NB4 (cell line): ENCODE results near the gene SSTR4.

ENCODE experiments used
- MYC ChIP-seq: IDR thresholded peaks from 2 replicates; pipeline ENCODE4 v1.6.1; 2011; ENCODE audit warnings: low read depth, low read length
- POLR2A ChIP-seq: IDR thresholded peaks from 2 replicates; pipeline ENCODE4 v1.6.1; 2011; ENCODE audit warnings: mild to moderate bottlenecking; ENCODE audit not compliant: insufficient read length; ENCODE audit errors: extremely low read depth
- TF ChIP-seq, protein P1 (sequence below): IDR thresholded peaks from one replicate; pipeline ENCODE4 v1.5.1; 2012; ENCODE audit warnings: low read depth, low read length
- TF ChIP-seq, protein P2 (sequence below): IDR thresholded peaks from 2 replicates; pipeline ENCODE4 v1.6.1; 2011; ENCODE audit warnings: low read depth, low read length

DNA sequence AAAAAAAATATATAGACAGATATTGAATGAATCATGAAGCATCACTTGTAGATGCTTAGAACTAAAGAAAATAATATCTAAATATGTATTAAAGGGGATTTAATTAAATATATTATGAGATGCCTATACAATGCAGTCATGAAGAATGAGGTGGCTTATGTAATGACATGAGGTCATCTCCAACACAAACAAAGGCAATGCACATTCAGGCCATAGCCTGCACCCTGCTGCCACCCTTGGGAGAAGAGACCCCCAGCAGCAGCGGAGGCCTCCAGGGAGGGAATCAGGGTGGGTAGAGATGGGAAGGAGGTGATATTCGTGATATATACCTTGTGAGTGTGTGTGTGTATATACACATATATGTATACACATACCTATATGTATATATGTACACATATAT is 26.4 kb upstream of the SSTR4 start:
- TF ChIP-seq, protein P1, sequence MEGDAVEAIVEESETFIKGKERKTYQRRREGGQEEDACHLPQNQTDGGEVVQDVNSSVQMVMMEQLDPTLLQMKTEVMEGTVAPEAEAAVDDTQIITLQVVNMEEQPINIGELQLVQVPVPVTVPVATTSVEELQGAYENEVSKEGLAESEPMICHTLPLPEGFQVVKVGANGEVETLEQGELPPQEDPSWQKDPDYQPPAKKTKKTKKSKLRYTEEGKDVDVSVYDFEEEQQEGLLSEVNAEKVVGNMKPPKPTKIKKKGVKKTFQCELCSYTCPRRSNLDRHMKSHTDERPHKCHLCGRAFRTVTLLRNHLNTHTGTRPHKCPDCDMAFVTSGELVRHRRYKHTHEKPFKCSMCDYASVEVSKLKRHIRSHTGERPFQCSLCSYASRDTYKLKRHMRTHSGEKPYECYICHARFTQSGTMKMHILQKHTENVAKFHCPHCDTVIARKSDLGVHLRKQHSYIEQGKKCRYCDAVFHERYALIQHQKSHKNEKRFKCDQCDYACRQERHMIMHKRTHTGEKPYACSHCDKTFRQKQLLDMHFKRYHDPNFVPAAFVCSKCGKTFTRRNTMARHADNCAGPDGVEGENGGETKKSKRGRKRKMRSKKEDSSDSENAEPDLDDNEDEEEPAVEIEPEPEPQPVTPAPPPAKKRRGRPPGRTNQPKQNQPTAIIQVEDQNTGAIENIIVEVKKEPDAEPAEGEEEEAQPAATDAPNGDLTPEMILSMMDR: no peak
- TF ChIP-seq POLR2A: no peak
- TF ChIP-seq, protein P2, sequence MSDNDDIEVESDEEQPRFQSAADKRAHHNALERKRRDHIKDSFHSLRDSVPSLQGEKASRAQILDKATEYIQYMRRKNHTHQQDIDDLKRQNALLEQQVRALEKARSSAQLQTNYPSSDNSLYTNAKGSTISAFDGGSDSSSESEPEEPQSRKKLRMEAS: no peak
- TF ChIP-seq MYC: no peak
